Mesendoderm (in vitro differentiated cells): ENCODE data around the gene IQCB1.

Experiments used
- DNase-seq: peaks from one replicate; pipeline ENCODE4 v3.0.0; 2013
- H2AK5ac ChIP-seq: 2 replicates; pipeline ENCODE4 v1.6.1; 2013; ENCODE audit warnings: low read length, inconsistent platforms
- H2BK120ac ChIP-seq: 2 replicates; pipeline ENCODE4 v1.6.1; 2013; ENCODE audit warnings: low read depth, mild to moderate bottlenecking, low read length, moderate library complexity, mixed read lengths
- H2BK15ac ChIP-seq: replicated peaks from 2 replicates; pipeline ENCODE4 v1.6.1; 2013; ENCODE audit warnings: low read depth, mild to moderate bottlenecking, moderate library complexity
- H2BK5ac ChIP-seq: 2 replicates; pipeline ENCODE4 v1.6.1; 2013; ENCODE audit warnings: low read length, inconsistent platforms
- H3K18ac ChIP-seq: 2 replicates; pipeline ENCODE4 v1.6.1; 2013; ENCODE audit warnings: mild to moderate bottlenecking, low read length, mixed read lengths
- H3K23ac ChIP-seq: one replicate; pipeline ENCODE4 v1.6.1; 2013; ENCODE audit warnings: low read length
- H3K27ac ChIP-seq: 2 replicates; pipeline ENCODE4 v1.5.1; 2013; ENCODE audit warnings: low read depth, mild to moderate bottlenecking, inconsistent platforms, low read length, moderate library complexity
- H3K27me3 ChIP-seq: 2 replicates; pipeline ENCODE4 v1.6.1; 2013; ENCODE audit warnings: low read length, control low read depth, mild to moderate bottlenecking, inconsistent platforms; ENCODE audit not compliant: insufficient read depth, poor library complexity
- H3K36me3 ChIP-seq: 2 replicates; pipeline ENCODE4 v1.6.1; 2013; ENCODE audit warnings: low read length, inconsistent platforms; ENCODE audit not compliant: control insufficient read depth, insufficient read depth
- H3K4ac ChIP-seq: one replicate; pipeline ENCODE4 v1.6.1; 2013; ENCODE audit warnings: low read depth, mild to moderate bottlenecking, low read length, moderate library complexity
- H3K4me1 ChIP-seq: 2 replicates; pipeline ENCODE4 v1.6.1; 2013; ENCODE audit warnings: low read depth, low read length, inconsistent platforms; ENCODE audit not compliant: control insufficient read depth
- H3K4me2 ChIP-seq: 2 replicates; pipeline ENCODE4 v1.6.1; 2013; ENCODE audit warnings: low read length
- H3K4me3 ChIP-seq: 2 replicates; pipeline ENCODE4 v1.5.1; 2013; ENCODE audit warnings: mild to moderate bottlenecking, low read length
- H3K56ac ChIP-seq: one replicate; pipeline ENCODE4 v1.6.1; 2013; ENCODE audit warnings: low read length
- H3K79me1 ChIP-seq: 2 replicates; pipeline ENCODE4 v1.6.1; 2013; ENCODE audit warnings: low read length, inconsistent platforms
- H3K79me2 ChIP-seq: 2 replicates; pipeline ENCODE4 v1.6.1; 2013; ENCODE audit warnings: mild to moderate bottlenecking, low read length; ENCODE audit not compliant: control insufficient read depth, insufficient read depth
- H3K9ac ChIP-seq: 2 replicates; pipeline ENCODE4 v1.6.1; 2013; ENCODE audit warnings: low read length, inconsistent platforms
- H4K5ac ChIP-seq: one replicate; pipeline ENCODE4 v1.6.1; 2013; ENCODE audit warnings: low read length
- H4K8ac ChIP-seq: one replicate; pipeline ENCODE4 v1.6.1; 2013; ENCODE audit warnings: low read depth, mild to moderate bottlenecking, control low read depth, low read length, moderate library complexity
- WGBS: extraction: QIAGEN DNeasy Blood & Tissue Kit; methylation state at CpG from one replicate; pipeline ENCODE4 v1.1.7; 2013; ENCODE audit warnings: low lambda C conversion rate, missing lambda C conversion rate; ENCODE audit not compliant: insufficient coverage; ENCODE audit errors: extremely low coverage; 5-methylcytosine and 5-hydroxymethylcytosine counted together

The IQCB1 gene

GRCh38 chr3:121758727-121759450 is 76.0 kb downstream of the IQCB1 start:
- no peaks in the 10 kb centered on the region for H3K36me3 ChIP-seq
- no peak overlapping the region for H2AK5ac ChIP-seq
- H3K79me2 ChIP-seq, result no peaks in the 10 kb centered on the region
- no peaks in the 10 kb centered on the region for H3K27me3 ChIP-seq
- H3K79me1 ChIP-seq, result no peaks in the 10 kb centered on the region
- no peak overlapping the region for H3K9ac ChIP-seq
- no peak overlapping the region for H4K5ac ChIP-seq
- no peak overlapping the region for H2BK120ac ChIP-seq
- no peak overlapping the region for H3K4ac ChIP-seq
- H2BK15ac ChIP-seq, result no peak overlapping the region
- H3K27ac ChIP-seq, result no peak overlapping the region
- no peak overlapping the region for H2BK5ac ChIP-seq
- H3K56ac ChIP-seq, result no peak overlapping the region
- no peak overlapping the region for H3K4me2 ChIP-seq
- no peaks in the 10 kb centered on the region for H3K4me1 ChIP-seq
- no CpG with 5 or more reads among the region's 1 CpG for WGBS
- DNase-seq, result no peak
- no peak overlapping the region for H3K18ac ChIP-seq
- H4K8ac ChIP-seq, result no peak overlapping the region
- H3K23ac ChIP-seq, result no peak overlapping the region
- no peak overlapping the region for H3K4me3 ChIP-seq

- Histone ChIP-seq H2BK120ac (no peak overlapping the region), H3K18ac (no peak overlapping the region), H4K5ac (no peak overlapping the region), H3K79me2 (no peaks in the 10 kb centered on the region), H3K4me1 (no peaks in the 10 kb centered on the region), H3K56ac (no peak overlapping the region), H3K4me3 (no peak overlapping the region), H3K4ac (no peak overlapping the region), H3K79me1 (no peaks in the 10 kb centered on the region), H3K4me2 (no peak overlapping the region), H3K36me3 (no peaks in the 10 kb centered on the region), H2BK15ac (no peak overlapping the region), H3K27me3 (no peaks in the 10 kb centered on the region), H3K27ac (no peak overlapping the region), H3K23ac (no peak overlapping the region), H3K9ac (no peak overlapping the region), H4K8ac (no peak overlapping the region), H2AK5ac (no peak overlapping the region), H2BK5ac (no peak overlapping the region)
- DNase-seq, result no peak
- WGBS, result no CpG with 5 or more reads among the region's 15 CpGs
Observed at GRCh38 chr3:121757812-121758545, 76.9 kb downstream of the IQCB1 start.

DNA sequence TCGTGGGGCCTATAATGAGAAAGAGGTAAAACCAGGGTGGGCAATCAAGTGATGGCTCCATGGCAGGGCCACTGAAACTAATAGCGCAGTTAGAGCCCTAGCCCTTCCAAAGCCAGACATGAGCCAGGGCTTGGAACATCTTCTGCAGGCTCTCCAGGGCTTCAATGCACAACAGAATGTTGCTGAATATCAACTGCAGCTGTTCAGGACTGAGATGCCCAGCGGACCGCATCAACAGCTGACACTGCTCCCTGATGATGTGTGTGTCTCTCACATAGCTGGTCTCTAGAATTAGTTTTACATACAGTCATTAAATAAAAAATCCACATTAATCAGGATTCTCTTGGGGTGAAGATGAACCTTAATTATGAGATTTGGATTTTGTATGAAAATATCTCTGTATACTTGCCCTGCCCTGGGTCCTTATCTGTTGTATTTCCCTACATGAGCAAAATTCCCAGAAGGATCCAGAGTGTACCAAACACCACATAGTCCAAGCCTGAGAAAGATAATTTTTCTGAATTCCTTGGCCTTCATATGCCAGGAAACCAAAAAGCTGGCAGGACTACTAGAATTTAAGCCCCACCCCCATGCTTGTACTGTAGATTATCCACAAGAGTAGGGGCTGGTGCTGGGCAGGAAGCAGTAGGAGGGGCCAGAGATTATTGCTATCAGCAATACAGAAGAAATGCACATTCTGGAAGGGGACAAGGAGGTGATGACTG is 77.6 kb downstream of the IQCB1 start:
- H3K18ac ChIP-seq, result no peak overlapping the region
- H3K9ac ChIP-seq, result no peak overlapping the region
- H4K5ac ChIP-seq, result no peak overlapping the region
- no peak overlapping the region for H2AK5ac ChIP-seq
- peak; percentile 3 for DNase-seq
- no peak overlapping the region for H4K8ac ChIP-seq
- H3K56ac ChIP-seq, result no peak overlapping the region
- H3K79me2 ChIP-seq, result no peaks in the 10 kb centered on the region
- H2BK5ac ChIP-seq, result no peak overlapping the region
- H3K23ac ChIP-seq, result no peak overlapping the region
- H3K79me1 ChIP-seq, result no peaks in the 10 kb centered on the region
- no peak overlapping the region for H2BK15ac ChIP-seq
- H3K4me2 ChIP-seq, result no peak overlapping the region
- no peak overlapping the region for H3K27ac ChIP-seq
- H2BK120ac ChIP-seq, result no peak overlapping the region
- WGBS, result no CpG with 5 or more reads among the region's 4 CpGs
- H3K36me3 ChIP-seq, result no peaks in the 10 kb centered on the region
- no peaks in the 10 kb centered on the region for H3K4me1 ChIP-seq
- no peak overlapping the region for H3K4ac ChIP-seq
- no peak overlapping the region for H3K4me3 ChIP-seq
- no peaks in the 10 kb centered on the region for H3K27me3 ChIP-seq

GRCh38 chr3:121752772-121753171 is 82.1 kb downstream of the IQCB1 start:
- Histone ChIP-seq H3K23ac (no peak overlapping the region), H3K79me1 (peaks cover 6% of the 10 kb centered on the region), H3K27me3 (no peaks in the 10 kb centered on the region), H2AK5ac (no peak overlapping the region), H2BK5ac (no peak overlapping the region), H3K56ac (no peak overlapping the region), H3K4me3 (no peak overlapping the region), H4K5ac (no peak overlapping the region), H2BK120ac (no peak overlapping the region), H2BK15ac (no peak overlapping the region), H4K8ac (no peak overlapping the region), H3K4me1 (peaks cover 3% of the 10 kb centered on the region), H3K4me2 (no peak overlapping the region), H3K9ac (no peak overlapping the region), H3K4ac (no peak overlapping the region), H3K18ac (no peak overlapping the region), H3K79me2 (peaks cover 8% of the 10 kb centered on the region), H3K36me3 (no peaks in the 10 kb centered on the region), H3K27ac (no peak overlapping the region)
- WGBS, result 100% methylated on average over 1 of the region's 1 CpG
- no peak for DNase-seq

- Histone ChIP-seq H3K27ac (no peak overlapping the region), H3K79me2 (peaks cover 8% of the 10 kb centered on the region), H3K4ac (no peak overlapping the region), H3K36me3 (no peaks in the 10 kb centered on the region), H3K18ac (no peak overlapping the region), H2BK120ac (no peak overlapping the region), H3K79me1 (peaks cover 6% of the 10 kb centered on the region), H4K8ac (no peak overlapping the region), H2AK5ac (no peak overlapping the region), H3K56ac (no peak overlapping the region), H2BK15ac (no peak overlapping the region), H3K9ac (no peak overlapping the region), H4K5ac (no peak overlapping the region), H3K4me3 (no peak overlapping the region), H3K23ac (no peak overlapping the region), H3K4me2 (no peak overlapping the region), H3K4me1 (peaks cover 3% of the 10 kb centered on the region), H2BK5ac (no peak overlapping the region), H3K27me3 (no peaks in the 10 kb centered on the region)
- peak; percentile 9 for DNase-seq
- WGBS, result 100% methylated on average over 1 of the region's 1 CpG
Observed at GRCh38 chr3:121752261-121752660, 82.6 kb downstream of the IQCB1 start.
